ENCODE measurements around the gene NACC2. TPM values are rescaled to one million over a fixed set of nuclear protein-coding genes. Genes with fewer than 3 reads are reported as not detected.

The NACC2 gene
- polyA plus RNA-seq, 1 of the 3 experiments (the other 2 are of a cell fraction) = 22.1 TPM

DNA sequence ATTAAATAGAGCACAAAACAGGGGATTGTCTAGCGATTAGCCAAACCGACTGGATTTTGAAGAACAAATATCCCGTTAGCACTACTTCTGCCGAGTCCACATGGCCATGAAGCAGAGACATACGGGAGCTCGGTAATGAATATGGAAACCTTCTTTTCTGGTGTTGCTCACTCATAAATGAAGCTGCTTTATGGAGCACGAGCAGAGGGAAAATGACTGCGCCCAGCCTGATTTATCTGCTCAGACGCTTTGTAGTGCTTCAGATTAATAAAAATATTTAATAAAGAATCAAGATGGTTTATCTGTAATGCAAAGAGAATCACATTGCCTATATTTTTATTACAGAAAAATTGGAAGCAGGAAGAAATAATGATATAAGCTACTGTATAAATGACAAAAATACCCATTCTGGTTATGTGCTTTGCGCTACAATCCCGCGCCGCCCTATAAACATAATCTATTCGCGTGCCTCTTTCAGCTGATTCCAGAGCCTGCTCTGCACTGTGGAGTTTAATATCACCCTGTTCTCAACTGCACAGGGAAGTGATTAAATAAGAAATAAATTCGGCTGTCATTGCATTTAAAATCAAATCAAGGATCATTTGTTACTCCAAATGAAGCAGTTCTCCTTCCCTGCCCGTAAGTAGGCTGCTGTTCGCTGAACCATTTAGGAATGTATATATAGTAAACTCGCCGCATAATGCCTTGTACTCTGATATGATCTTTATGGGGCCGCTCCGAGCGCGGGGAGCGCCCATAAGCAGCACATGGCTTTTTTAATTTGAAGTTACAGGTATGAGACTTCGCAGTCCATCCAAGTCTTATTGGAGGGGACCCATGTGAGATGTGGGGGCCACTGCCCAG lies 111.6 kb downstream of the NACC2 start:
- Histone ChIP-seq H3K4me2 (no peak overlapping the region), H3K36me3 (replicated peaks in 1 of 2; ENCODE audit: control insufficient read depth in 1 of 2, insufficient read depth in 2 of 2, low read length in 1 of 2) (no peaks in the 10 kb centered on the region), H4K20me1 (ENCODE audit: insufficient read depth) (no peaks in the 10 kb centered on the region), H3K9me3 (no peaks in the 10 kb centered on the region), H3K27me3 (ENCODE audit: insufficient read depth) (peaks cover 9% of the 10 kb centered on the region; the same call in 1 of the 2 replicates), H3F3A (replicated peaks; ENCODE audit: insufficient read depth) (no peaks in the 10 kb centered on the region), H3K9ac (no peak overlapping the region), H3K4me3 (ENCODE audit: low read depth in 2 of 2, low read length in 1 of 2) (no peak overlapping the region), H3K27ac (ENCODE audit: low read depth in 2 of 2, low read length in 1 of 2) (no peak overlapping the region), H3K9me2 (no peaks in the 10 kb centered on the region), H2AFZ (ENCODE audit: low read depth) (no peak overlapping the region), H3K79me2 (ENCODE audit: insufficient read depth) (no peaks in the 10 kb centered on the region), H3K4me1 (ENCODE audit: control insufficient read depth in 1 of 2, insufficient read depth in 2 of 2, low read depth in 1 of 2, low read length in 1 of 2) (peaks cover 5 to 35% of the 10 kb centered on the region in 2 experiments; a peak in 2 of 4 replicates)
- WGBS (ENCODE audit: low lambda C conversion rate) = 50% methylated on average over 26 of the region's 26 CpGs
- TF ChIP-seq RXRA (IDR thresholded peaks at IDR 0.05; ENCODE audit: borderline replicate concordance, low read depth) (no peak), RAD21 (IDR thresholded peaks at IDR 0.05; ENCODE audit: low read length) (no peak), CHD2 (IDR thresholded peaks at IDR 0.05; ENCODE audit: low read length, partially characterized antibody) (no peak), RCOR1 (IDR thresholded peaks at IDR 0.05; ENCODE audit: low read length) (no peak), FOXJ3 (CRISPR knock-in tag; IDR thresholded peaks at IDR 0.05) (no peak), TAF1 (IDR thresholded peaks at IDR 0.05; ENCODE audit: borderline replicate concordance, low read depth, low read length) (no peak), TEAD4 (IDR thresholded peaks at IDR 0.05; ENCODE audit: borderline replicate concordance, insufficient read depth) (no peak), NRF1 (IDR thresholded peaks at IDR 0.05; ENCODE audit: low read depth, low read length) (no peak)
- TF ChIP-seq, protein P1, sequence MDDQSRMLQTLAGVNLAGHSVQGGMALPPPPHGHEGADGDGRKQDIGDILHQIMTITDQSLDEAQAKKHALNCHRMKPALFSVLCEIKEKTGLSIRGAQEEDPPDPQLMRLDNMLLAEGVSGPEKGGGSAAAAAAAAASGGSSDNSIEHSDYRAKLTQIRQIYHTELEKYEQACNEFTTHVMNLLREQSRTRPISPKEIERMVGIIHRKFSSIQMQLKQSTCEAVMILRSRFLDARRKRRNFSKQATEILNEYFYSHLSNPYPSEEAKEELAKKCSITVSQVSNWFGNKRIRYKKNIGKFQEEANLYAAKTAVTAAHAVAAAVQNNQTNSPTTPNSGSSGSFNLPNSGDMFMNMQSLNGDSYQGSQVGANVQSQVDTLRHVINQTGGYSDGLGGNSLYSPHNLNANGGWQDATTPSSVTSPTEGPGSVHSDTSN (IDR thresholded peaks at IDR 0.05) = no peak
- TF ChIP-seq, protein P2, sequence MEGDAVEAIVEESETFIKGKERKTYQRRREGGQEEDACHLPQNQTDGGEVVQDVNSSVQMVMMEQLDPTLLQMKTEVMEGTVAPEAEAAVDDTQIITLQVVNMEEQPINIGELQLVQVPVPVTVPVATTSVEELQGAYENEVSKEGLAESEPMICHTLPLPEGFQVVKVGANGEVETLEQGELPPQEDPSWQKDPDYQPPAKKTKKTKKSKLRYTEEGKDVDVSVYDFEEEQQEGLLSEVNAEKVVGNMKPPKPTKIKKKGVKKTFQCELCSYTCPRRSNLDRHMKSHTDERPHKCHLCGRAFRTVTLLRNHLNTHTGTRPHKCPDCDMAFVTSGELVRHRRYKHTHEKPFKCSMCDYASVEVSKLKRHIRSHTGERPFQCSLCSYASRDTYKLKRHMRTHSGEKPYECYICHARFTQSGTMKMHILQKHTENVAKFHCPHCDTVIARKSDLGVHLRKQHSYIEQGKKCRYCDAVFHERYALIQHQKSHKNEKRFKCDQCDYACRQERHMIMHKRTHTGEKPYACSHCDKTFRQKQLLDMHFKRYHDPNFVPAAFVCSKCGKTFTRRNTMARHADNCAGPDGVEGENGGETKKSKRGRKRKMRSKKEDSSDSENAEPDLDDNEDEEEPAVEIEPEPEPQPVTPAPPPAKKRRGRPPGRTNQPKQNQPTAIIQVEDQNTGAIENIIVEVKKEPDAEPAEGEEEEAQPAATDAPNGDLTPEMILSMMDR (IDR thresholded peaks at IDR 0.05) = no peak
- DNase-seq = no peak
- ChIA-PET CTCF (interaction anchor here (0.8 to 2.8 kb wide), 7 partner anchors 10 to 187 kb away, joined by 3 to 19 read pairs (median 3); no protein-coding TSS in a partner anchor), POLR2A (no interaction called here)

- 83% methylated on average over 20 of the region's 24 CpGs for WGBS (ENCODE audit: low lambda C conversion rate)
- TF ChIP-seq SMC3 (IDR thresholded peaks at IDR 0.05; ENCODE audit: low read depth, low read length) = no peak
- TF ChIP-seq, protein P1 (IDR thresholded peaks at IDR 0.05) = no peak
- TF ChIP-seq SIN3A (IDR thresholded peaks at IDR 0.05; ENCODE audit: borderline replicate concordance, low read depth, low read length) = no peak
- no peak for TF ChIP-seq NRF1 (IDR thresholded peaks at IDR 0.05; ENCODE audit: low read depth, low read length)
- no peak for TF ChIP-seq ELF1 (IDR thresholded peaks at IDR 0.05)
- TF ChIP-seq EZH2phosphoT487 (IDR thresholded peaks at IDR 0.05; ENCODE audit: borderline replicate concordance, low read depth) = no peak
- no peak for TF ChIP-seq TAF1 (IDR thresholded peaks at IDR 0.05; ENCODE audit: borderline replicate concordance, low read depth, low read length)
- TF ChIP-seq RXRA (IDR thresholded peaks at IDR 0.05; ENCODE audit: borderline replicate concordance, low read depth) = no peak
- no peak for TF ChIP-seq ZBTB33 (IDR thresholded peaks at IDR 0.05; ENCODE audit: borderline replicate concordance, low read depth)
These were observed 112.4 kb downstream of the NACC2 start for GRCh38 chr9:135982499-135983207.

More at GRCh38 chr9:135982499-135983207, 112.4 kb downstream of the NACC2 start:
- Histone ChIP-seq H3K9ac (no peak overlapping the region), H3K4me1 (ENCODE audit: control insufficient read depth in 1 of 2, insufficient read depth in 2 of 2, low read depth in 1 of 2, low read length in 1 of 2) (peaks cover 5 to 40% of the 10 kb centered on the region in 2 experiments; a peak in 2 of 4 replicates), H4K20me1 (ENCODE audit: insufficient read depth) (no peaks in the 10 kb centered on the region), H3K36me3 (replicated peaks in 1 of 2; ENCODE audit: control insufficient read depth in 1 of 2, insufficient read depth in 2 of 2, low read length in 1 of 2) (no peaks in the 10 kb centered on the region), H3K9me3 (no peaks in the 10 kb centered on the region), H3K79me2 (ENCODE audit: insufficient read depth) (no peaks in the 10 kb centered on the region), H3K27ac (ENCODE audit: low read depth in 2 of 2, low read length in 1 of 2) (no peak overlapping the region), H2AFZ (ENCODE audit: low read depth) (no peak overlapping the region), H3K4me2 (no peak overlapping the region), H3K27me3 (ENCODE audit: insufficient read depth) (peaks cover 9% of the 10 kb centered on the region; the same call in 1 of the 2 replicates), H3F3A (replicated peaks; ENCODE audit: insufficient read depth) (no peaks in the 10 kb centered on the region), H3K9me2 (no peaks in the 10 kb centered on the region), H3K4me3 (ENCODE audit: low read depth in 2 of 2, low read length in 1 of 2) (no peak overlapping the region)
- no peak for DNase-seq
- ChIA-PET POLR2A (no interaction called here), CTCF (interaction anchor here (1.0 to 2.8 kb wide), 5 partner anchors 12 to 146 kb away, joined by 3 to 19 read pairs (median 3); no protein-coding TSS in a partner anchor)
